Activated T-helper 1 cell treated with anti-CD3 and anti-CD28 coated beads, Interleukin-12 subunit alpha, Interleukin-12 subunit beta, Interleukin-2, Interleukin-4 antibody, amounts not matched to agents 30 ng/mL and 10 ng/mL and 1 ng/mL, durations not matched to agents 14 hours and 24 hours and 36 hours (primary cell): ENCODE data around the gene GRM7. TPM values are rescaled to one million over a fixed set of nuclear protein-coding genes. Genes with fewer than 3 reads are reported as not detected.

Experiments
- DNase-seq: peaks from one replicate; pipeline ENCODE4 v3.0.0; 2021; ENCODE audit warnings: low spot score
- H3K27ac Mint-ChIP-seq: one replicate; pipeline ENCODE4 v1.8.0; 2021; ENCODE audit warnings: mild to moderate bottlenecking, mixed read lengths
- H3K27me3 Mint-ChIP-seq: one replicate; pipeline ENCODE4 v1.8.0; 2022; ENCODE audit warnings: mild to moderate bottlenecking, moderate library complexity, mixed read lengths; ENCODE audit not compliant: insufficient read depth
- H3K36me3 Mint-ChIP-seq: one replicate; pipeline ENCODE4 v1.8.0; 2021; ENCODE audit warnings: low read depth, mixed read lengths
- H3K4me1 Mint-ChIP-seq: one replicate; pipeline ENCODE4 v1.8.0; 2021; ENCODE audit warnings: low read depth, mixed read lengths
- H3K4me3 Mint-ChIP-seq: one replicate; pipeline ENCODE4 v1.8.0; 2021; ENCODE audit warnings: mild to moderate bottlenecking, moderate library complexity, mixed read lengths
- H3K9me3 Mint-ChIP-seq: one replicate; pipeline ENCODE4 v1.8.0; 2021; ENCODE audit warnings: mixed read lengths
- intact Hi-C: fragments of 100-400 bp; cut with micrococcal nuclease; formaldehyde crosslinking; loops from one replicate; pipeline ENCODE4 v1.15.1; 2024
- total RNA-seq: library from RNA; stranded (reverse); gene quantifications from 2 replicates; pipeline ENCODE4 v1.2.3, GENCODE V29; 2022

GRM7 gene
- total RNA-seq, 1 donor from 2014 or later: not detected

GRCh38 chr3:7630925-7631324 lies 770.0 kb downstream of the GRM7 start:
- no peaks in the 10 kb centered on the region for H3K36me3 Mint-ChIP-seq
- intact Hi-C loops: no loop called here
- no peak overlapping the region for H3K27ac Mint-ChIP-seq
- DNase-seq: no peak
- no peaks in the 10 kb centered on the region for H3K27me3 Mint-ChIP-seq
- no peak overlapping the region for H3K4me3 Mint-ChIP-seq
- no peaks in the 10 kb centered on the region for H3K4me1 Mint-ChIP-seq
- peaks cover 6% of the 10 kb centered on the region for H3K9me3 Mint-ChIP-seq

GRCh38 chr3:7632305-7632704 lies 771.4 kb downstream of the GRM7 start:
- H3K36me3 Mint-ChIP-seq: no peaks in the 10 kb centered on the region
- no peaks in the 10 kb centered on the region for H3K27me3 Mint-ChIP-seq
- intact Hi-C loops: no loop called here

DNA sequence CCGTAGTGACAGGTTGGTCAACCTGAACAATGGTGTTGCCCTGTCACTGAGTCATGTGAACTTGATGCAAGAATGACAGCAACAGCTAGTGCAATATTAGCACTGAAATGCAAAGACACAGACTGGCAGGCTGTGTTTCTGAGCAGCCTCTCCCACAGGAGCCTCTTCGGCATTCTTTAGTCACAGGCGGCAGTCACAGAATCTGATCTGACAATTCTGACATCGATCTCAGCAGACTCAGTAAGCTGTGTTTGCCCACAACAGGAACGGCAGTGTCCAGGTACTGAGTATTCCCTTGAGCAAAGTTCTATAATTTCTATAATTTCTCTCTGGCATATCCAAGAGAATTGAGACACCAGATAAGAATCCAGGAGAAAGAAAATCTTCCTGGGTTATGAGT lies 776.8 kb downstream of the GRM7 start:
- no peaks in the 10 kb centered on the region for H3K27me3 Mint-ChIP-seq
- H3K4me3 Mint-ChIP-seq: no peak overlapping the region
- no peaks in the 10 kb centered on the region for H3K36me3 Mint-ChIP-seq
- DNase-seq: no peak
- no peak overlapping the region for H3K27ac Mint-ChIP-seq
- intact Hi-C loops: no loop called here
- H3K4me1 Mint-ChIP-seq: no peaks in the 10 kb centered on the region
- peaks cover 6% of the 10 kb centered on the region for H3K9me3 Mint-ChIP-seq

More at GRCh38 chr3:7632305-7632704, 771.4 kb downstream of the GRM7 start:
- no peak overlapping the region for H3K4me3 Mint-ChIP-seq
- no peak for DNase-seq
- no peak overlapping the region for H3K27ac Mint-ChIP-seq
- H3K4me1 Mint-ChIP-seq: no peaks in the 10 kb centered on the region
- peaks cover 6% of the 10 kb centered on the region for H3K9me3 Mint-ChIP-seq

DNA sequence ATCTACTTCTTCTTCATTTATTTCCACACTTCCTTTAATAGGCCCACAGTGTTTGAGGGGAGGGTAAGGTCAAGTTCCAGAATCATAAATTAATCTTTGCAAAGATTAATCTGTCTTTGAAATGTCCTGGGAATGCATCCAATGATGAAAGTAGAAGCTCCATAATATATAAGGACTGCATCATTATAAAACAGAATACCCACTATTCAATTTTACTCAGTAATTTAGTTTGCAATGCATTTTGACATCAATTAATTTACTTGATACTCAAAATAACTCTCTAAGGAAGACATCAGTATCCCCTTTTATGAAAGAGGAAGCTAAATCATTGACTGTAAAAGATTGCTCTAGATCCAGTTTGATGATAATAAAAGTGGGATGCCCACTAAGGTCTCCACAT lies 777.2 kb downstream of the GRM7 start:
- DNase-seq: no peak
- peaks cover 2% of the 10 kb centered on the region for H3K9me3 Mint-ChIP-seq
- intact Hi-C loops: no loop called here
- H3K36me3 Mint-ChIP-seq: no peaks in the 10 kb centered on the region
- H3K27me3 Mint-ChIP-seq: no peaks in the 10 kb centered on the region
- H3K4me3 Mint-ChIP-seq: no peak overlapping the region
- H3K27ac Mint-ChIP-seq: no peak overlapping the region
- H3K4me1 Mint-ChIP-seq: no peaks in the 10 kb centered on the region

- no peaks in the 10 kb centered on the region for H3K4me1 Mint-ChIP-seq
- H3K4me3 Mint-ChIP-seq: no peak overlapping the region
- no peaks in the 10 kb centered on the region for H3K9me3 Mint-ChIP-seq
- DNase-seq: no peak
- no peaks in the 10 kb centered on the region for H3K36me3 Mint-ChIP-seq
- H3K27me3 Mint-ChIP-seq: no peaks in the 10 kb centered on the region
- no peak overlapping the region for H3K27ac Mint-ChIP-seq
- intact Hi-C loops: no loop called here
Observed at GRCh38 chr3:7640787-7641186, 779.9 kb downstream of the GRM7 start.

- H3K36me3 Mint-ChIP-seq: no peaks in the 10 kb centered on the region
- H3K4me3 Mint-ChIP-seq: no peak overlapping the region
- H3K27ac Mint-ChIP-seq: no peak overlapping the region
- no peaks in the 10 kb centered on the region for H3K9me3 Mint-ChIP-seq
- no peaks in the 10 kb centered on the region for H3K4me1 Mint-ChIP-seq
- intact Hi-C loops: no loop called here
- DNase-seq: no peak
- H3K27me3 Mint-ChIP-seq: no peaks in the 10 kb centered on the region
Observed at GRCh38 chr3:7646851-7647250, 785.9 kb downstream of the GRM7 start.

DNA sequence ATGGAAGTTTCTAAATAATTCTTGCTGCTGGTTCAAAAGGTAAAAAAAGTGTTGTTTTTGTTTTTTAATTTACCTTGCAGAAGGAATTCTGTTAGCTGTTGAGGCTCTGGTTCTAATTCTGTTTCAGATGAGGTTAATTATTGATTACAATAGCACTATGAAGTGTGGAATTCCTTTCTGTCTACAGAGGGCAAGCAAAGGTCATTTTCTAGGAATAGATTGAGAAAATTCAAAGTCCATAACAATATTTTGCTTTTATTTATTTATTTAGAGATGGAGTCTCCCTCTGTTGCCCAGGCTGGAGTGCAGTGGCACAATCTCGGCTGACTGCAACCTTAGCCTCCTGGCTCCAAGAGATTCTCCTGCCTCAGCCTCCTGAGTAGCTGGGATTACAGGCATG lies 789.6 kb downstream of the GRM7 start:
- Mint-ChIP-seq H3K4me3 (no peak overlapping the region), H3K27ac (no peak overlapping the region), H3K9me3 (no peaks in the 10 kb centered on the region), H3K27me3 (no peaks in the 10 kb centered on the region), H3K4me1 (no peaks in the 10 kb centered on the region), H3K36me3 (no peaks in the 10 kb centered on the region)
- intact Hi-C loops: no loop called here
- no peak for DNase-seq

- Mint-ChIP-seq H3K4me3 (no peak overlapping the region), H3K27me3 (no peaks in the 10 kb centered on the region), H3K4me1 (no peaks in the 10 kb centered on the region), H3K27ac (no peak overlapping the region), H3K9me3 (peaks cover 3% of the 10 kb centered on the region), H3K36me3 (no peaks in the 10 kb centered on the region)
- intact Hi-C loops: no loop called here
- DNase-seq: no peak
Observed at GRCh38 chr3:7651274-7651673, 790.4 kb downstream of the GRM7 start.

- no peak for DNase-seq
- intact Hi-C loops: no loop called here
- Mint-ChIP-seq H3K27me3 (no peaks in the 10 kb centered on the region), H3K4me3 (no peak overlapping the region), H3K27ac (no peak overlapping the region), H3K36me3 (no peaks in the 10 kb centered on the region), H3K4me1 (no peaks in the 10 kb centered on the region), H3K9me3 (peaks cover 3% of the 10 kb centered on the region)
Observed at GRCh38 chr3:7657214-7658112, 796.5 kb downstream of the GRM7 start.

GRCh38 chr3:7658294-7658693 lies 797.4 kb downstream of the GRM7 start:
- H3K4me3 Mint-ChIP-seq: no peak overlapping the region
- no peaks in the 10 kb centered on the region for H3K4me1 Mint-ChIP-seq
- intact Hi-C loops: no loop called here
- no peaks in the 10 kb centered on the region for H3K27me3 Mint-ChIP-seq
- no peak overlapping the region for H3K27ac Mint-ChIP-seq
- no peaks in the 10 kb centered on the region for H3K36me3 Mint-ChIP-seq
- H3K9me3 Mint-ChIP-seq: peaks cover 3% of the 10 kb centered on the region
- DNase-seq: no peak

DNA sequence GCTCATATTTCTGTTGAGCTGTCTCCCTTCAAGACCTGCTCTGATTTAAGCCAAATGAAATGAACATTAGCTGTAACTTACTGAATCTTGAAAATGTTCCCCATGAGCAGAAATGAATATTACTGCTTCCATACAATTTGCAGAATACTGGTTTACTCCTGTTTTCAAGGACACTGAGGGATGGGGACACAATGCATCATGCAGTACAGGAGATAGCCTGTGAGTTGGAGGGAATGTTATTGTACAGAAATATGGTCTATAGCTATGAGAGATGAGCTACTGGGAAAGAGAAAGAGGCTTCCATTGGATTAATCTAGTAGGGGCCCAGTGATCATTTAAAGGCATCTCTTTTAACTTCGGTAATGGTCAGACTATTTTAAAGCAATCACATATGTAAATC lies 798.2 kb downstream of the GRM7 start:
- no peak for DNase-seq
- H3K27ac Mint-ChIP-seq: no peak overlapping the region
- no peaks in the 10 kb centered on the region for H3K4me1 Mint-ChIP-seq
- H3K27me3 Mint-ChIP-seq: no peaks in the 10 kb centered on the region
- no peak overlapping the region for H3K4me3 Mint-ChIP-seq
- intact Hi-C loops: no loop called here
- H3K36me3 Mint-ChIP-seq: no peaks in the 10 kb centered on the region
- H3K9me3 Mint-ChIP-seq: peaks cover 3% of the 10 kb centered on the region

GRCh38 chr3:7663771-7664170 lies 802.9 kb downstream of the GRM7 start:
- Mint-ChIP-seq H3K27ac (no peak overlapping the region), H3K36me3 (no peaks in the 10 kb centered on the region), H3K27me3 (no peaks in the 10 kb centered on the region), H3K4me3 (no peak overlapping the region), H3K9me3 (no peaks in the 10 kb centered on the region), H3K4me1 (no peaks in the 10 kb centered on the region)
- intact Hi-C loops: no loop called here
- no peak for DNase-seq

- H3K27me3 Mint-ChIP-seq: no peaks in the 10 kb centered on the region
Observed at GRCh38 chr3:7667774-7668173, 806.9 kb downstream of the GRM7 start.

GRCh38 chr3:7669641-7670040 lies 808.7 kb downstream of the GRM7 start:
- H3K9me3 Mint-ChIP-seq: no peaks in the 10 kb centered on the region
- no peak for DNase-seq
- H3K27me3 Mint-ChIP-seq: no peaks in the 10 kb centered on the region
- no peaks in the 10 kb centered on the region for H3K4me1 Mint-ChIP-seq
- H3K36me3 Mint-ChIP-seq: no peaks in the 10 kb centered on the region
- H3K4me3 Mint-ChIP-seq: no peak overlapping the region
- intact Hi-C loops: no loop called here
- H3K27ac Mint-ChIP-seq: no peak overlapping the region

More at GRCh38 chr3:7667774-7668173, 806.9 kb downstream of the GRM7 start:
- DNase-seq: no peak
- intact Hi-C loops: no loop called here
- no peak overlapping the region for H3K27ac Mint-ChIP-seq
- H3K9me3 Mint-ChIP-seq: no peaks in the 10 kb centered on the region
- H3K36me3 Mint-ChIP-seq: no peaks in the 10 kb centered on the region
- H3K4me1 Mint-ChIP-seq: no peaks in the 10 kb centered on the region
- H3K4me3 Mint-ChIP-seq: no peak overlapping the region
